ENCODE measurements around the gene EHBP1. TPM values are rescaled to one million over a fixed set of nuclear protein-coding genes. Genes with fewer than 3 reads are reported as not detected.

Gene EHBP1
- total RNA-seq, 4 donors from 2014 or later = 11.1 to 19.0 (median 15.4) TPM

GRCh38 chr2:63035660-63036059 is 330.1 kb downstream of the EHBP1 start:
- no peak overlapping the region for H3K4me3 ChIP-seq
- intact Hi-C loops (cut with DNase I; ENCODE audit: low total_unique reads) (no loop called here), in situ Hi-C loops (cut with MboI; ENCODE audit: low sequenced_read_pairs in 4 of 4) (no loop called here)
- no peak overlapping the region for H3K27ac ChIP-seq
- no peaks in the 10 kb centered on the region for H3K9me3 ChIP-seq
- H3K27me3 ChIP-seq = no peaks in the 10 kb centered on the region
- H3K4me1 ChIP-seq = no peaks in the 10 kb centered on the region
- no peak for TF ChIP-seq CTCF (IDR thresholded peaks at IDR 0.05 in 4 of 5, conservative IDR thresholded peaks at IDR 0.05 in 1 of 5)
- no peak for TF ChIP-seq POLR2A (IDR thresholded peaks at IDR 0.05)
- ATAC-seq (no peak), DNase-seq (no peak)
- H3K36me3 ChIP-seq = no peaks in the 10 kb centered on the region

- Histone ChIP-seq H3K4me1 (no peaks in the 10 kb centered on the region), H3K4me3 (no peak overlapping the region), H3K27me3 (peaks cover 0 to 4% (median 0%) of the 10 kb centered on the region in 3 donors), H3K36me3 (no peaks in the 10 kb centered on the region), H3K9me3 (no peaks in the 10 kb centered on the region), H3K27ac (no peak overlapping the region)
- in situ Hi-C loops (cut with MboI; ENCODE audit: low sequenced_read_pairs in 4 of 4) (no loop called here), intact Hi-C loops (cut with DNase I; ENCODE audit: low total_unique reads) (no loop called here)
- DNase-seq (no peak), ATAC-seq (no peak)
- TF ChIP-seq POLR2A (IDR thresholded peaks at IDR 0.05) (no peak), CTCF (IDR thresholded peaks at IDR 0.05 in 4 of 5, conservative IDR thresholded peaks at IDR 0.05 in 1 of 5) (no peak)
Observed at GRCh38 chr2:63038034-63038433, 332.5 kb downstream of the EHBP1 start.

DNA sequence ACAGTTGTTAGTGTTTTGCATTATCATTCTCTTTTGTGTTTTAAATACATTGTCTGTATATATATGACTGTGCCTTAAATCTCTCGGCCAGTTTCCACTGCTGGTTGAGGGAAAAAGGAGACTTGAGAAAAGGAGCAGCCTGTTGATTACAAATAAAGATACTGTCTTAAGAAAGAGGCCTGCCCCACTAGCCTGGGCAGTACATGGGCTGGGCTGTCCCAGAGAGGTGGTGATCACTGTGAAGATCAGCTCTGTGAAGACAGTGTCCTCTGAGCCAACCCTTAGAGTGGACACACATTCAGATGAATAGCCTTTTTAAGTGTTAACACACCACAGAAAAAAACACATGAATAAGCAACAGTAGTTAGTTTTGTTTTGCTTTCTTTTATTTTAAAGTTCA is 335.1 kb downstream of the EHBP1 start:
- Histone ChIP-seq H3K27ac (no peak overlapping the region), H3K4me1 (no peaks in the 10 kb centered on the region), H3K4me3 (no peak overlapping the region), H3K27me3 (peaks cover 15 to 21% (median 16%) of the 10 kb centered on the region in 3 donors), H3K9me3 (no peaks in the 10 kb centered on the region), H3K36me3 (no peaks in the 10 kb centered on the region)
- in situ Hi-C loops (cut with MboI; ENCODE audit: low sequenced_read_pairs in 4 of 4) (no loop called here), intact Hi-C loops (cut with DNase I; ENCODE audit: low total_unique reads) (no loop called here)
- ATAC-seq = no peak
- no peak for TF ChIP-seq CTCF (IDR thresholded peaks at IDR 0.05 in 4 of 5, conservative IDR thresholded peaks at IDR 0.05 in 1 of 5)
- no peak for TF ChIP-seq POLR2A (IDR thresholded peaks at IDR 0.05)
- DNase-seq = no peak

- no peaks in the 10 kb centered on the region for H3K9me3 ChIP-seq
- peaks cover 25 to 31% (median 26%) of the 10 kb centered on the region in 3 donors for H3K27me3 ChIP-seq
- H3K27ac ChIP-seq = no peak overlapping the region
- no peak overlapping the region for H3K4me3 ChIP-seq
- H3K36me3 ChIP-seq = peaks cover 0 to 4% of the 10 kb centered on the region in 2 donors
- in situ Hi-C loops (cut with MboI; ENCODE audit: low sequenced_read_pairs in 4 of 4) (no loop called here), intact Hi-C loops (cut with DNase I; ENCODE audit: low total_unique reads) (no loop called here)
- ATAC-seq (no peak), DNase-seq (no peak)
- TF ChIP-seq POLR2A (IDR thresholded peaks at IDR 0.05) (no peak), CTCF (IDR thresholded peaks at IDR 0.05 in 4 of 5, conservative IDR thresholded peaks at IDR 0.05 in 1 of 5) (no peak)
- no peaks in the 10 kb centered on the region for H3K4me1 ChIP-seq
Observed at GRCh38 chr2:63041592-63041991, 336.1 kb downstream of the EHBP1 start.

All from gastrocnemius medialis (tissue), 4 donors.